ENCODE measurements around the gene YPEL5.
A peak's percentile ranks its signal among the peaks of the same experiment; 100 is the strongest.

Gene YPEL5

DNA sequence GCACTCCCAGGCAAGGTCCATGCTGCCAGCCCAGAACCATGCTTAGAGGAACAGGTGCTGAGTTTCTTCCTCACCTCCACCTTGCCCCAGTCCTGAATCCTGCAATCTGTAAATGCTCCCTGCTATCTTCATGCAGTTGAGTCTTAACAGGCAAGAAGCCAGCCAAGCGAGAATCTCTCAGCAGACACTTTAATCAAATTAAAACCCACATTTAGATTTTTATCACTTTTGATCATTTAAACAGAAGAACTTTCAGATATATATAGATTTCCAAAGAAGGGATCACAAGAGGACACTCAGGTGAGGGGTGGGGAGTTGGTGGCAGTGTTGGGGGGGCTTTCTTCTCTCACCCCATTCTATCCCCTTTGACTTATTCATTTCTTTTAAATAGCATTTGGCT is 58.6 kb downstream of the YPEL5 start:
- DNase-seq (ENCODE audit: low read depth) = no peak

DNA sequence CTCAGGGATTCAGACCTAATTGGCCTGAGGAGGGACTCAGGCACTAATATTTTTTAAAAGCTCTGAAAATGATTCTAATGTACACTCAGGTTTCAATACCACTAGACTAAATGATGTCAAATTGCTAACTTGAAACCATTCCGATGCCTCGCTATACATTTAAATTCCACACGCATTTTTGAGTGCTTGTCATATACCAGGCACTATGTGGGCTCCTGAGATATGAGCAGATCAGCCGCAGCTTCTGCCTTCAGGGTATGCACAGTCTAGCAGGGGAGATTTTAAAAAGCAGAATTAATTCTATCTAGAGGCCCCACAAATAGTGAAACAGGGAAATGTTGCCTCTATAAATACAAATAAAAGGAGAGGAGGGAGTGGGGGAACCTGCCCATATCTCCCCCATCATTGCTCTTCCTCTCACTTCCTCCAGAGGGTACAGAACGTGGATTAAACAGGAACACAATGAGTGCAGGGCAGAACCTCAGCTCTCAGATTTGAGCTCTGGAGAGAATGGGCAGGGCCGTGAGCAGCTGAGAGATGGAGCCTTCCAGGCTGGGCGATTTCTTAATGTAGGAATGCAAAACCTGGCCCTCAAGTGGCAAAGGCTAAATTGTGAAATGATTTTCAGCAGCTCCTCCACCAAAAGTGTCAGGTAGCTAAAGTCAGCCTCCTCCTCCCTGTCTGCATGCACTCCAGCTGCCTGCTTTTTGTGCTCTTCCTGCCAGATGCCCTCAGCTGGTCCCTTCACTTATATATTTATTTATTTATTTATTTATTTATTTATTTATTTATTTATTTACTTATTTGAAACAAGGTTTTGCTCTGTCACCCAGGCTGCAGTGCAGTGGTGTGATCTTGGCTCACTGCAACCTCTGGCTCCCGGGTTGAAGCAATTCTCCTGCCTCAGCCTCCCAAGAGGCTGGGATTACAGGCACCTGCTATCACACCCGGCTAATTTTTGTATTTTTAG is 59.9 kb downstream of the YPEL5 start:
- no peak for DNase-seq (ENCODE audit: low read depth)

DNA sequence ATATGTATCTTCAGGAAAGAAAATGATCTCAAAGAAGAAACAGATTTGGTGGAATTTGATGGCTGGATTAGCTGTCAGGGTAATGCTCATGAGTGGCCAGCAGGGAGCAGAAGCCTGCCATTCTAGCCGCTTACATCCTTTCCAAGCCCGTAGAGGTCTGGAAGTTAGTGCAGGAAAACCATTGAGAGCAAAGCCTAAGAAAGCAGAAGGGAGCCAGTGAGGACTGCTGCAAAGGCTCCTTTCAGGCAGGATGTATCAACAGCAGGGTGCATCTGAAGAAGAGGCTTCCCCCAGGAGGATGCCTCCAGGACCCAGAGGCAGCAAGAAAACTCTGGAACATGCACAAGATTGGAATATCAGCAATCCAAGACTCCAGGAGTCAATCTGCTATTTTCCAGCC is 61.6 kb downstream of the YPEL5 start:
- peak; percentile 74 for DNase-seq (ENCODE audit: low read depth)

DNA sequence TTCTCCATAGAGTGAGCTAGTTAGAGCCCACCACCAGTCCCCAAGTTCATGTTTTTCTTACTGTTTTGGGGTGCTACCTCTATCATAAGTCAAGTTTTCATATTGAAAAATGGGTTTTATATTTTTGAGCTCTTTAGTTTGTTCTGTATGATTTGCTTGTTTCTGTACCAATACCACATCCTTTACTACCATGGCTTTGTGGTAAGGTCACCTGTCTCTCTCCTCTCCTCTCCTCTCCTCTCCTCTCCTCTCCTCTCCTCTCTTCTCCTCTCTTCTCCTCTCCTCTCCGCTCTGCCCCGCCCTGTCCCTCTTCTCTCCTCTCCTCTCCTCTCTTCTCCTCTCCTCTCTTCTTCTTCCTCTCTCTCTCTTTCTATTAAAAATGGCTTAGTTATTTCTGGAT is 62.4 kb downstream of the YPEL5 start:
- no peak for DNase-seq (ENCODE audit: low read depth)

Measured in iris pigment epithelial cell (primary cell).